ENCODE data around the gene CDH8.

CDH8 gene

GRCh38 chr16:62033065-62033464 is 3.2 kb downstream of the CDH8 start:
- TF ChIP-seq REST (IDR thresholded peaks at IDR 0.05; ENCODE audit: low read depth): no peak
- no peak for TF ChIP-seq RAD21 (IDR thresholded peaks at IDR 0.05; ENCODE audit: low read depth)
- no peak for TF ChIP-seq TCF12 (IDR thresholded peaks at IDR 0.05; ENCODE audit: low read depth)
- no peak for TF ChIP-seq EGR1 (IDR thresholded peaks at IDR 0.05)
- no peak for TF ChIP-seq MAX (IDR thresholded peaks at IDR 0.05)
- no peak for TF ChIP-seq NFIC (IDR thresholded peaks at IDR 0.05)

- TF ChIP-seq USF1 (IDR thresholded peaks at IDR 0.05) (no peak), CEBPB (IDR thresholded peaks at IDR 0.05) (no peak), FOXM1 (IDR thresholded peaks at IDR 0.05; ENCODE audit: borderline replicate concordance, low read depth) (no peak), EP300 (IDR thresholded peaks at IDR 0.05; ENCODE audit: borderline replicate concordance) (no peak), NFIC (IDR thresholded peaks at IDR 0.05) (no peak), RAD21 (IDR thresholded peaks at IDR 0.05; ENCODE audit: low read depth) (no peak)
These were observed 6.3 kb downstream of the CDH8 start for GRCh38 chr16:62029947-62030346.

- TF ChIP-seq RAD21 (IDR thresholded peaks at IDR 0.05; ENCODE audit: low read depth): no peak
- TF ChIP-seq USF1 (IDR thresholded peaks at IDR 0.05): no peak
These were observed 13.6 kb downstream of the CDH8 start for GRCh38 chr16:62022688-62023087.

- TF ChIP-seq EGR1 (IDR thresholded peaks at IDR 0.05): no peak
- no peak for TF ChIP-seq CEBPB (IDR thresholded peaks at IDR 0.05)
- no peak for TF ChIP-seq USF1 (IDR thresholded peaks at IDR 0.05)
- no peak for TF ChIP-seq YY1 (IDR thresholded peaks at IDR 0.05; ENCODE audit: low read depth)
- no peak for TF ChIP-seq EP300 (IDR thresholded peaks at IDR 0.05; ENCODE audit: borderline replicate concordance)
- TF ChIP-seq TCF12 (IDR thresholded peaks at IDR 0.05; ENCODE audit: low read depth): no peak
- no peak for TF ChIP-seq NFIC (IDR thresholded peaks at IDR 0.05)
- TF ChIP-seq CREB1 (IDR thresholded peaks at IDR 0.05; ENCODE audit: low read depth): no peak
- TF ChIP-seq REST (IDR thresholded peaks at IDR 0.05; ENCODE audit: low read depth): no peak
- TF ChIP-seq TEAD4 (IDR thresholded peaks at IDR 0.05): no peak
- TF ChIP-seq MAX (IDR thresholded peaks at IDR 0.05): no peak
- no peak for TF ChIP-seq ZBTB7A (IDR thresholded peaks at IDR 0.05; ENCODE audit: low read depth)
- no peak for TF ChIP-seq TAF1 (IDR thresholded peaks at IDR 0.05; ENCODE audit: low read depth)
- no peak for TF ChIP-seq FOXM1 (IDR thresholded peaks at IDR 0.05; ENCODE audit: borderline replicate concordance, low read depth)
- no peak for TF ChIP-seq RAD21 (IDR thresholded peaks at IDR 0.05; ENCODE audit: low read depth)
These were observed 15.1 kb downstream of the CDH8 start for GRCh38 chr16:62021161-62021581.

GRCh38 chr16:62020681-62021080 is 15.6 kb downstream of the CDH8 start:
- TF ChIP-seq ZBTB7A (IDR thresholded peaks at IDR 0.05; ENCODE audit: low read depth) (no peak), TEAD4 (IDR thresholded peaks at IDR 0.05) (no peak), USF1 (IDR thresholded peaks at IDR 0.05) (no peak), TCF12 (IDR thresholded peaks at IDR 0.05; ENCODE audit: low read depth) (no peak), EP300 (IDR thresholded peaks at IDR 0.05; ENCODE audit: borderline replicate concordance) (no peak)

GRCh38 chr16:62019851-62020250 is 16.4 kb downstream of the CDH8 start:
- no peak for TF ChIP-seq TAF1 (IDR thresholded peaks at IDR 0.05; ENCODE audit: low read depth)
- no peak for TF ChIP-seq TCF12 (IDR thresholded peaks at IDR 0.05; ENCODE audit: low read depth)
- TF ChIP-seq REST (IDR thresholded peaks at IDR 0.05; ENCODE audit: low read depth): no peak
- no peak for TF ChIP-seq FOXM1 (IDR thresholded peaks at IDR 0.05; ENCODE audit: borderline replicate concordance, low read depth)
- TF ChIP-seq CREB1 (IDR thresholded peaks at IDR 0.05; ENCODE audit: low read depth): no peak
- no peak for TF ChIP-seq USF1 (IDR thresholded peaks at IDR 0.05)
- no peak for TF ChIP-seq ZBTB7A (IDR thresholded peaks at IDR 0.05; ENCODE audit: low read depth)
- no peak for TF ChIP-seq RAD21 (IDR thresholded peaks at IDR 0.05; ENCODE audit: low read depth)
- no peak for TF ChIP-seq CEBPB (IDR thresholded peaks at IDR 0.05)
- TF ChIP-seq MAX (IDR thresholded peaks at IDR 0.05): no peak
- no peak for TF ChIP-seq YY1 (IDR thresholded peaks at IDR 0.05; ENCODE audit: low read depth)
- TF ChIP-seq NFIC (IDR thresholded peaks at IDR 0.05): no peak
- TF ChIP-seq TEAD4 (IDR thresholded peaks at IDR 0.05): no peak
- TF ChIP-seq EP300 (IDR thresholded peaks at IDR 0.05; ENCODE audit: borderline replicate concordance): no peak
- TF ChIP-seq EGR1 (IDR thresholded peaks at IDR 0.05): no peak

Data from Ishikawa (cell line).